SK-N-SH (cell line): ENCODE measurements around the gene WNK4.

Experiments used
- CTCF ChIP-seq: fragments of 200-600 bp; sonication (generic); IDR thresholded peaks from 2 replicates; pipeline ENCODE4 v1.6.1; 2017; ENCODE audit warnings: antibody characterized with exemption, mild to moderate bottlenecking, moderate library complexity
- EP300 ChIP-seq, 2 experiments: IDR thresholded peaks; 2 replicates each; pipeline versions ENCODE4 v1.4.0 to v1.6.1; 2012; ENCODE audit warnings: borderline replicate concordance in 1 of 2, low read depth in 1 of 2, low read length in 1 of 2
- EZH2phosphoT487 ChIP-seq: fragments of 200-600 bp; sonication (generic); IDR thresholded peaks from 2 replicates; pipeline ENCODE4 v1.6.1; 2017; ENCODE audit warnings: low read depth, mixed run types, mild to moderate bottlenecking, antibody characterized with exemption, moderate library complexity, borderline replicate concordance
- GABPA ChIP-seq: IDR thresholded peaks from 2 replicates; pipeline ENCODE4 v1.4.0; 2012; ENCODE audit warnings: low read depth, mild to moderate bottlenecking
- TCF12 ChIP-seq: IDR thresholded peaks from 2 replicates; pipeline ENCODE4 v1.4.0; 2012
- TF ChIP-seq, protein P1 (sequence below): IDR thresholded peaks from 2 replicates; pipeline ENCODE4 v1.6.1; 2012; ENCODE audit warnings: mild to moderate bottlenecking, low read depth, low read length, moderate library complexity
- TF ChIP-seq, protein P2 (sequence below): IDR thresholded peaks from 2 replicates; pipeline ENCODE4 v1.4.0; 2012; ENCODE audit warnings: low read depth

DNA sequence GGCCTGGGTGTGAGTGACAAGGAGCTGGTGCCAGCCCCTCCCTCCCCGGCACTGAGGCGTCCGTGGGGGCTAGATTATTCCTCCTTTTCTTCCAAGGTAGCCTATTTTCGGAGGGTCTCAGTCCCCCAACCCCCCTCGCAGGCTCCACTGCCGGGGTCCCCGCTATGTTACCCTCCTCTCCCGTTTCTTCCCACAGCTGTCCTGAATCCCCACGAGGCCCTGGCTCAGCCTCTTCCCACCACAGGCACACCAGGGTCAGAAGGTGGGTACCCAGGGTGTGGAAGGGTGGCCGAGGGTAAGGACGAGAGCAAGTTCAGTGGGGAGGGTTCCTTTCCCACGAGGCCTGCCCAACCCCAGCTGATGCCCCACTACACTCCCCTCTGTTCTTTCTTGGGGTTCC lies 18.8 kb upstream of the WNK4 start:
- TF ChIP-seq TCF12, result no peak
- TF ChIP-seq CTCF, result no peak
- TF ChIP-seq, protein P1, sequence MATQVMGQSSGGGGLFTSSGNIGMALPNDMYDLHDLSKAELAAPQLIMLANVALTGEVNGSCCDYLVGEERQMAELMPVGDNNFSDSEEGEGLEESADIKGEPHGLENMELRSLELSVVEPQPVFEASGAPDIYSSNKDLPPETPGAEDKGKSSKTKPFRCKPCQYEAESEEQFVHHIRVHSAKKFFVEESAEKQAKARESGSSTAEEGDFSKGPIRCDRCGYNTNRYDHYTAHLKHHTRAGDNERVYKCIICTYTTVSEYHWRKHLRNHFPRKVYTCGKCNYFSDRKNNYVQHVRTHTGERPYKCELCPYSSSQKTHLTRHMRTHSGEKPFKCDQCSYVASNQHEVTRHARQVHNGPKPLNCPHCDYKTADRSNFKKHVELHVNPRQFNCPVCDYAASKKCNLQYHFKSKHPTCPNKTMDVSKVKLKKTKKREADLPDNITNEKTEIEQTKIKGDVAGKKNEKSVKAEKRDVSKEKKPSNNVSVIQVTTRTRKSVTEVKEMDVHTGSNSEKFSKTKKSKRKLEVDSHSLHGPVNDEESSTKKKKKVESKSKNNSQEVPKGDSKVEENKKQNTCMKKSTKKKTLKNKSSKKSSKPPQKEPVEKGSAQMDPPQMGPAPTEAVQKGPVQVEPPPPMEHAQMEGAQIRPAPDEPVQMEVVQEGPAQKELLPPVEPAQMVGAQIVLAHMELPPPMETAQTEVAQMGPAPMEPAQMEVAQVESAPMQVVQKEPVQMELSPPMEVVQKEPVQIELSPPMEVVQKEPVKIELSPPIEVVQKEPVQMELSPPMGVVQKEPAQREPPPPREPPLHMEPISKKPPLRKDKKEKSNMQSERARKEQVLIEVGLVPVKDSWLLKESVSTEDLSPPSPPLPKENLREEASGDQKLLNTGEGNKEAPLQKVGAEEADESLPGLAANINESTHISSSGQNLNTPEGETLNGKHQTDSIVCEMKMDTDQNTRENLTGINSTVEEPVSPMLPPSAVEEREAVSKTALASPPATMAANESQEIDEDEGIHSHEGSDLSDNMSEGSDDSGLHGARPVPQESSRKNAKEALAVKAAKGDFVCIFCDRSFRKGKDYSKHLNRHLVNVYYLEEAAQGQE, result no peak
- TF ChIP-seq, protein P2, sequence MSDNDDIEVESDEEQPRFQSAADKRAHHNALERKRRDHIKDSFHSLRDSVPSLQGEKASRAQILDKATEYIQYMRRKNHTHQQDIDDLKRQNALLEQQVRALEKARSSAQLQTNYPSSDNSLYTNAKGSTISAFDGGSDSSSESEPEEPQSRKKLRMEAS, result no peak
- no peak for TF ChIP-seq GABPA
- no peak for TF ChIP-seq EP300 (IDR thresholded peaks at IDR 0.05; ENCODE audit: borderline replicate concordance in 1 of 2, low read depth in 1 of 2, low read length in 1 of 2)
- no peak for TF ChIP-seq EZH2phosphoT487
